Measurements from ENCODE around the gene FMN1.
"Not testable (repeated sequence)": the region's sequence is repeated elsewhere in the genome, so short reads cannot be mapped to it uniquely, and the experiment has no call there.

The FMN1 gene

GRCh38 chr15:32950051-32950450 is 244.5 kb downstream of the FMN1 start:
- in situ Hi-C loops (cut with MboI; ENCODE audit: low sequenced_read_pairs): not testable (repeated sequence)

- in situ Hi-C loops (cut with MboI; ENCODE audit: low sequenced_read_pairs): no loop called here
Measured at GRCh38 chr15:32946210-32946609, 248.3 kb downstream of the FMN1 start.

GRCh38 chr15:32944431-32944830 is 250.1 kb downstream of the FMN1 start:
- in situ Hi-C loops (cut with MboI; ENCODE audit: low sequenced_read_pairs): no loop called here

- in situ Hi-C loops (cut with MboI; ENCODE audit: low sequenced_read_pairs): no loop called here
Measured at GRCh38 chr15:32943711-32944110, 250.8 kb downstream of the FMN1 start.

- in situ Hi-C loops (cut with MboI; ENCODE audit: low sequenced_read_pairs): no loop called here
Measured at GRCh38 chr15:32942401-32942841, 252.1 kb downstream of the FMN1 start.

- in situ Hi-C loops (cut with MboI; ENCODE audit: low sequenced_read_pairs): no loop called here
Measured at GRCh38 chr15:32941823-32942222, 252.7 kb downstream of the FMN1 start.

GRCh38 chr15:32936976-32937375 is 257.5 kb downstream of the FMN1 start:
- in situ Hi-C loops (cut with MboI; ENCODE audit: low sequenced_read_pairs): no loop called here

- in situ Hi-C loops (cut with MboI; ENCODE audit: low sequenced_read_pairs): no loop called here
Measured at GRCh38 chr15:32936283-32936918, 258.1 kb downstream of the FMN1 start.

- in situ Hi-C loops (cut with MboI; ENCODE audit: low sequenced_read_pairs): no loop called here
Measured at GRCh38 chr15:32935139-32935538, 259.4 kb downstream of the FMN1 start.

- in situ Hi-C loops (cut with MboI; ENCODE audit: low sequenced_read_pairs): no loop called here
Measured at GRCh38 chr15:32933236-32933635, 261.3 kb downstream of the FMN1 start.

GRCh38 chr15:32928876-32929275 is 265.6 kb downstream of the FMN1 start:
- in situ Hi-C loops (cut with MboI; ENCODE audit: low sequenced_read_pairs): no loop called here

- in situ Hi-C loops (cut with MboI; ENCODE audit: low sequenced_read_pairs): no loop called here
Measured at GRCh38 chr15:32927124-32927523, 267.4 kb downstream of the FMN1 start.

- in situ Hi-C loops (cut with MboI; ENCODE audit: low sequenced_read_pairs): no loop called here
Measured at GRCh38 chr15:32923176-32923575, 271.3 kb downstream of the FMN1 start.

- in situ Hi-C loops (cut with MboI; ENCODE audit: low sequenced_read_pairs): no loop called here
Measured at GRCh38 chr15:32922541-32922940, 272.0 kb downstream of the FMN1 start.

- in situ Hi-C loops (cut with MboI; ENCODE audit: low sequenced_read_pairs): no loop called here
Measured at GRCh38 chr15:32919749-32920414, 274.6 kb downstream of the FMN1 start.

GRCh38 chr15:32918547-32918946 is 276.0 kb downstream of the FMN1 start:
- in situ Hi-C loops (cut with MboI; ENCODE audit: low sequenced_read_pairs): no loop called here

GRCh38 chr15:32910839-32911238 is 283.7 kb downstream of the FMN1 start:
- in situ Hi-C loops (cut with MboI; ENCODE audit: low sequenced_read_pairs): no loop called here

GRCh38 chr15:32909431-32909830 is 285.1 kb downstream of the FMN1 start:
- in situ Hi-C loops (cut with MboI; ENCODE audit: low sequenced_read_pairs): no loop called here

GRCh38 chr15:32908872-32909271 is 285.6 kb downstream of the FMN1 start:
- in situ Hi-C loops (cut with MboI; ENCODE audit: low sequenced_read_pairs): no loop called here

- in situ Hi-C loops (cut with MboI; ENCODE audit: low sequenced_read_pairs): no loop called here
Measured at GRCh38 chr15:32908135-32908801, 286.2 kb downstream of the FMN1 start.

GRCh38 chr15:32905481-32905880 is 289.0 kb downstream of the FMN1 start:
- in situ Hi-C loops (cut with MboI; ENCODE audit: low sequenced_read_pairs): no loop called here

GRCh38 chr15:32904448-32904847 is 290.1 kb downstream of the FMN1 start:
- in situ Hi-C loops (cut with MboI; ENCODE audit: low sequenced_read_pairs): no loop called here
